DOHH2 (cell line): Measurements from ENCODE around the gene SFTPB.

ENCODE experiments used
- CTCF ChIP-seq: fragments of 200-600 bp; sonication (generic); IDR thresholded peaks from one replicate; pipeline ENCODE4 v1.5.1; 2014; ENCODE audit warnings: antibody characterized with exemption, mild to moderate bottlenecking, low read depth, low read length; ENCODE audit not compliant: poor library complexity, severe bottlenecking
- EZH2phosphoT487 ChIP-seq: fragments of 200-600 bp; sonication (generic); IDR thresholded peaks from 2 replicates; pipeline ENCODE4 v1.6.1; 2017; ENCODE audit warnings: borderline replicate concordance, mild to moderate bottlenecking, antibody characterized with exemption, low read length, moderate library complexity, mixed read lengths

DNA sequence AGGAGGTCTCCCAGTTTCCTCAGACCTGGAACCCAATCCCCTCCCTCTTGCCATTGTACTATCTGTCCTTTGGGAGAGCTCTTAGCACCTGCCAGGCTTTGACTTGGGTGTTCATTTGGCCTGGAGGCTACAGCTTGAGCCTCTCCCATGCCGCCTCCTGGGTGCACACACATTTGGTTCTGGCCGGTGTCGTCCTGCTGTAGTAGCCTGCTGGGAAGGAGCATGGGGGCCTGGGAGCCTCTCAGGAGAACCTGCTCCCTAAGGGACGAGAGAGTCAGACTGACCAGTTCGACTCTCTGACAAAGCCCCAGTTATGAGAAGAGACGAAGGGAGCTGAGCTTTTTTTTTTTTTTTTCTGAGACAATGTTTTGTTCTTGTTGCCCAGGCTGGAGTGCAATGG lies 7.4 kb upstream of the SFTPB start:
- TF ChIP-seq CTCF (no peak), EZH2phosphoT487 (no peak)
